ENCODE data around the gene ADGRD1.

ADGRD1 gene

DNA sequence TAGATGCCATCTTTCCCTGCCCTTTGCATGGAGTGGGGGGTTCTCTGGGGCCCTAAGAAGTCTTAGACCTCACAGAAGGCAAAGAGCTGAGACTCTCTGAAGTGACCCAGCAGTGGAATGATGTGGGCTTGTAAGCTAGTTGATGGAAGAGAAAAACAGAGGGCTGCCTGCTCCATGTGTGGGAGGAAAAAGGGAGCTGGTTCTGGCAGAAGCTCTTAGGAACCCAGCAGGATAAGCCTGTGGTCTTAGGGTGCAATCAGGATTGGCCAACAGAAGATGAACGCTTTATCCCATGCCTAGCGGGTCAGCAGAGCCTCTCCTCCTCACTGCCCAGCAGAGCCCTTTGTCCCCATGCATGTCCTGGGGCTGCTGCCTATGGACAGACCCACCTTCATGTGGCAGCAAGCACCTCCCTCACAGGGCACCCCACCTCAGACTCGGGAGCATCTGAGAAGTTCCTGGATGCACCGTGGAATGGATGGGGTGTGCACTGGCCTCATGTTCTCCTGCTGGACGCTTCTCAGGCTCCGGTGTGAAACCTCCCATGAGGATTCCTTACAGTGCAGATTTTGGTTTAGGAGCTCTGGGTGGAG is 152.7 kb downstream of the ADGRD1 start:
- POLR2A ChIA-PET: no interaction called here
- TF ChIP-seq, protein P1, sequence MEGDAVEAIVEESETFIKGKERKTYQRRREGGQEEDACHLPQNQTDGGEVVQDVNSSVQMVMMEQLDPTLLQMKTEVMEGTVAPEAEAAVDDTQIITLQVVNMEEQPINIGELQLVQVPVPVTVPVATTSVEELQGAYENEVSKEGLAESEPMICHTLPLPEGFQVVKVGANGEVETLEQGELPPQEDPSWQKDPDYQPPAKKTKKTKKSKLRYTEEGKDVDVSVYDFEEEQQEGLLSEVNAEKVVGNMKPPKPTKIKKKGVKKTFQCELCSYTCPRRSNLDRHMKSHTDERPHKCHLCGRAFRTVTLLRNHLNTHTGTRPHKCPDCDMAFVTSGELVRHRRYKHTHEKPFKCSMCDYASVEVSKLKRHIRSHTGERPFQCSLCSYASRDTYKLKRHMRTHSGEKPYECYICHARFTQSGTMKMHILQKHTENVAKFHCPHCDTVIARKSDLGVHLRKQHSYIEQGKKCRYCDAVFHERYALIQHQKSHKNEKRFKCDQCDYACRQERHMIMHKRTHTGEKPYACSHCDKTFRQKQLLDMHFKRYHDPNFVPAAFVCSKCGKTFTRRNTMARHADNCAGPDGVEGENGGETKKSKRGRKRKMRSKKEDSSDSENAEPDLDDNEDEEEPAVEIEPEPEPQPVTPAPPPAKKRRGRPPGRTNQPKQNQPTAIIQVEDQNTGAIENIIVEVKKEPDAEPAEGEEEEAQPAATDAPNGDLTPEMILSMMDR (IDR thresholded peaks at IDR 0.05; ENCODE audit: insufficient read depth, low read length, missing control alignments): no peak
- no peak overlapping the region for H3K4me3 ChIP-seq (ENCODE audit: low read depth, low read length)
- CTCF ChIA-PET: interaction anchor here (1.2 to 4.7 kb wide), 5 partner anchors 9 to 722 kb away, joined by 3 to 72 read pairs (median 30); partner anchors contain the start of gene MMP17
- DNase-seq (ENCODE audit: low read depth, low spot score): no peak

GRCh38 chr12:131108177-131108955 is 154.7 kb downstream of the ADGRD1 start:
- no peak overlapping the region for H3K4me3 ChIP-seq (ENCODE audit: low read depth, low read length)
- ChIA-PET POLR2A (no interaction called here), CTCF (no interaction called here)
- DNase-seq (ENCODE audit: low read depth, low spot score): no peak
- TF ChIP-seq, protein P1 (IDR thresholded peaks at IDR 0.05; ENCODE audit: insufficient read depth, low read length, missing control alignments): no peak

GRCh38 chr12:131111446-131111845 is 157.7 kb downstream of the ADGRD1 start:
- TF ChIP-seq, protein P1 (IDR thresholded peaks at IDR 0.05; ENCODE audit: insufficient read depth, low read length, missing control alignments): no peak
- DNase-seq (ENCODE audit: low read depth, low spot score): no peak
- POLR2A ChIA-PET: no interaction called here
- CTCF ChIA-PET: no interaction called here
- no peak overlapping the region for H3K4me3 ChIP-seq (ENCODE audit: low read depth, low read length)

- DNase-seq (ENCODE audit: low read depth, low spot score): no peak
- POLR2A ChIA-PET: no interaction called here
- no peak overlapping the region for H3K4me3 ChIP-seq (ENCODE audit: low read depth, low read length)
- CTCF ChIA-PET: interaction anchor here (6.2 kb wide), 1 partner anchor 7 kb away, joined by 57 read pairs; no protein-coding TSS in a partner anchor
- TF ChIP-seq, protein P1 (IDR thresholded peaks at IDR 0.05; ENCODE audit: insufficient read depth, low read length, missing control alignments): no peak
Observed at GRCh38 chr12:131112021-131112420, 158.3 kb downstream of the ADGRD1 start.

DNA sequence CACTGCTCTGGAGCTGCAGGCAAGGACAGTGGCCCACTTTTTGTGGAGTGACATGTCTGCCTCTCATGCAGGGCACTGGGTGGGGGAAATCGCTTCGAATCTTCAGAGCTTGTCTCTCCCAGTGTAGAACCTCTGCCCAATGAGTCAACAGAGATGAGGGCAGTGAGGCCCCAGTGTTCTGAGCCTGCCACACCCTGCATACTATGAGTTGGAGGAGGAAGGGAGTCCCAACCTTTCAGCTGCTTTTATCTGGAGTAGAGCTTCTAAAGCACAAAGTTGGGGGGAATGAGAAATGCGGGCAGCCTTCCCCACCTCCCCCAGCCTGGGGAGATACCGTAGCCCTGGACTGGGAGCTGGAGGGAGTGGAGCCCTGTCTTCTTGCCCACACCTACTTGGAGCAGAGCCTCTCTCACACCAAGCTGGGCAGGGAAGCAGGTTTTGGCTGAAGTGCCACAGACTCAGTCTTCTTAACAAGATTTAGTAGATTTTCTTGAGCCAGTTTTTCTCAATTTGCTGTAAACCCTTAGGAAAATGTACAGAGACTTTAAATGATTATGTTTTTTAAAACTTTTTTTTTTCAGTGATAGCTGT is 159.1 kb downstream of the ADGRD1 start:
- ChIA-PET POLR2A (no interaction called here), CTCF (interaction anchor here (1.2 to 6.2 kb wide), 2 partner anchors 8 to 716 kb away, joined by 3 to 57 read pairs; no protein-coding TSS in a partner anchor)
- TF ChIP-seq, protein P1 (IDR thresholded peaks at IDR 0.05; ENCODE audit: insufficient read depth, low read length, missing control alignments): no peak
- no peak overlapping the region for H3K4me3 ChIP-seq (ENCODE audit: low read depth, low read length)
- no peak for DNase-seq (ENCODE audit: low read depth, low spot score)

Measured in AG04449 (cell line).